GM12873 (cell line): ENCODE results near the gene CCND1.

Source experiments
- CTCF ChIP-seq: IDR thresholded peaks from 2 replicates; pipeline ENCODE4 v1.5.1; 2012; ENCODE audit warnings: low read depth, mild to moderate bottlenecking, moderate library complexity, low read length, control low read depth; ENCODE audit not compliant: insufficient read depth; ENCODE audit errors: missing control alignments

Gene CCND1

GRCh38 chr11:69637941-69638871 is 2.8 kb upstream of the CCND1 start:
- TF ChIP-seq CTCF = no peak

- TF ChIP-seq CTCF = no peak
These were observed 1.8 kb upstream of the CCND1 start for GRCh38 chr11:69638941-69639681.

- TF ChIP-seq CTCF = no peak
These were observed 1.1 kb upstream of the CCND1 start for GRCh38 chr11:69639831-69640230.

- no peak for TF ChIP-seq CTCF
These were observed 529 bp upstream of the CCND1 start for GRCh38 chr11:69640260-69640994.

- no peak for TF ChIP-seq CTCF
These were observed 959 bp downstream of the CCND1 start for GRCh38 chr11:69641681-69642548.

- no peak for TF ChIP-seq CTCF
These were observed 1.6 kb downstream of the CCND1 start for GRCh38 chr11:69642549-69642912.
